KMS-11 (cell line): ENCODE results near the gene SSPN.

Source experiments
- H2AFZ ChIP-seq: fragments of 200-600 bp; sonication (generic); 2 replicates; pipeline ENCODE4 v1.6.1; 2016; ENCODE audit warnings: antibody characterized with exemption, mixed run types, low read depth
- H3K27ac ChIP-seq: fragments of 200-600 bp; sonication (generic); 2 replicates; pipeline ENCODE4 v1.6.1; 2016; ENCODE audit warnings: mild to moderate bottlenecking, mixed run types
- H3K27me3 ChIP-seq: fragments of 200-600 bp; sonication (generic); 2 replicates; pipeline ENCODE4 v1.6.1; 2017; ENCODE audit warnings: mild to moderate bottlenecking, low read depth, mixed run types, moderate library complexity; ENCODE audit not compliant: insufficient read depth
- H3K36me3 ChIP-seq: fragments of 200-600 bp; sonication (generic); 2 replicates; pipeline ENCODE4 v1.6.1; 2017; ENCODE audit warnings: mild to moderate bottlenecking, mixed run types; ENCODE audit not compliant: insufficient read depth
- H3K4me1 ChIP-seq: fragments of 200-600 bp; sonication (generic); 2 replicates; pipeline ENCODE4 v1.6.1; 2016; ENCODE audit warnings: mild to moderate bottlenecking, low read depth, mixed run types; ENCODE audit not compliant: poor library complexity, severe bottlenecking
- H3K4me2 ChIP-seq: fragments of 200-600 bp; sonication (generic); 2 replicates; pipeline ENCODE4 v1.7.0; 2016; ENCODE audit warnings: mild to moderate bottlenecking, mixed run types
- H3K4me3 ChIP-seq: fragments of 200-600 bp; sonication (generic); IDR thresholded peaks from 2 replicates; pipeline ENCODE4 v1.6.1; 2017; ENCODE audit warnings: low read depth, low read length, mixed read lengths; ENCODE audit not compliant: insufficient read depth
- H3K79me2 ChIP-seq: fragments of 200-600 bp; sonication (generic); 2 replicates; pipeline ENCODE4 v1.6.1; 2016; ENCODE audit warnings: low read depth, mixed run types; ENCODE audit not compliant: insufficient read depth
- H3K9ac ChIP-seq: fragments of 200-600 bp; sonication (generic); 2 replicates; pipeline ENCODE4 v1.6.1; 2016; ENCODE audit warnings: mild to moderate bottlenecking, mixed run types
- H4K20me1 ChIP-seq: fragments of 200-600 bp; sonication (generic); 2 replicates; pipeline ENCODE4 v1.6.1; 2016; ENCODE audit warnings: mild to moderate bottlenecking, mixed run types; ENCODE audit not compliant: insufficient read depth
- TF ChIP-seq, protein P1 (sequence below): fragments of 200-600 bp; sonication (generic); conservative IDR thresholded peaks from 2 replicates; pipeline ENCODE4 v1.6.1; 2017; ENCODE audit warnings: low read depth, mild to moderate bottlenecking, antibody characterized with exemption, low read length, moderate library complexity, mixed read lengths

SSPN gene

DNA sequence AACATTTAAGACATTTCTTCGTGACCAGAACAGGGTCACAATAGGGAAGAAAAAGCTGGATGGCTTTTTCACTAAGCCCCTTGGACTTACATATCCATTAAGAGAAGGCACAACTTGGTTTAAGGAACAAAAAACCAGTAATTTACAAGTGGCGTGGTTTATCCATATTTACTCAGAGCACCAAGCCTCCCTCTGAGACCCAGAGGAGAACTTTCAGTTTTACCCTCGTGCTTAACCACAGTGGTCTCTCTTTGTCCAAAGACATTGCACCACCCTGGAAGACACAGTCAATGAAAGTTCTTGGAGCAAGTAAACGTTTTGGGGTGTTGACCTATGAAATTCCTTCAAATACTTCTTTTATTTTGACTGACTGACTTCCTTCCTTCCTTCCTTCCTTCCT, 52.5 kb downstream of the SSPN start:
- H3K27me3 ChIP-seq: no peaks in the 10 kb centered on the region
- no peaks in the 10 kb centered on the region for H4K20me1 ChIP-seq
- peaks cover 32% of the 10 kb centered on the region for H3K4me1 ChIP-seq
- H3K27ac ChIP-seq: no peak overlapping the region
- no peak overlapping the region for H3K4me3 ChIP-seq
- no peaks in the 10 kb centered on the region for H3K36me3 ChIP-seq
- H3K4me2 ChIP-seq: no peak overlapping the region; the same call in 1 of the 2 replicates
- TF ChIP-seq, protein P1, sequence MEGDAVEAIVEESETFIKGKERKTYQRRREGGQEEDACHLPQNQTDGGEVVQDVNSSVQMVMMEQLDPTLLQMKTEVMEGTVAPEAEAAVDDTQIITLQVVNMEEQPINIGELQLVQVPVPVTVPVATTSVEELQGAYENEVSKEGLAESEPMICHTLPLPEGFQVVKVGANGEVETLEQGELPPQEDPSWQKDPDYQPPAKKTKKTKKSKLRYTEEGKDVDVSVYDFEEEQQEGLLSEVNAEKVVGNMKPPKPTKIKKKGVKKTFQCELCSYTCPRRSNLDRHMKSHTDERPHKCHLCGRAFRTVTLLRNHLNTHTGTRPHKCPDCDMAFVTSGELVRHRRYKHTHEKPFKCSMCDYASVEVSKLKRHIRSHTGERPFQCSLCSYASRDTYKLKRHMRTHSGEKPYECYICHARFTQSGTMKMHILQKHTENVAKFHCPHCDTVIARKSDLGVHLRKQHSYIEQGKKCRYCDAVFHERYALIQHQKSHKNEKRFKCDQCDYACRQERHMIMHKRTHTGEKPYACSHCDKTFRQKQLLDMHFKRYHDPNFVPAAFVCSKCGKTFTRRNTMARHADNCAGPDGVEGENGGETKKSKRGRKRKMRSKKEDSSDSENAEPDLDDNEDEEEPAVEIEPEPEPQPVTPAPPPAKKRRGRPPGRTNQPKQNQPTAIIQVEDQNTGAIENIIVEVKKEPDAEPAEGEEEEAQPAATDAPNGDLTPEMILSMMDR: no peak
- no peaks in the 10 kb centered on the region for H3K79me2 ChIP-seq
- H3K9ac ChIP-seq: no peak overlapping the region
- no peak overlapping the region for H2AFZ ChIP-seq

DNA sequence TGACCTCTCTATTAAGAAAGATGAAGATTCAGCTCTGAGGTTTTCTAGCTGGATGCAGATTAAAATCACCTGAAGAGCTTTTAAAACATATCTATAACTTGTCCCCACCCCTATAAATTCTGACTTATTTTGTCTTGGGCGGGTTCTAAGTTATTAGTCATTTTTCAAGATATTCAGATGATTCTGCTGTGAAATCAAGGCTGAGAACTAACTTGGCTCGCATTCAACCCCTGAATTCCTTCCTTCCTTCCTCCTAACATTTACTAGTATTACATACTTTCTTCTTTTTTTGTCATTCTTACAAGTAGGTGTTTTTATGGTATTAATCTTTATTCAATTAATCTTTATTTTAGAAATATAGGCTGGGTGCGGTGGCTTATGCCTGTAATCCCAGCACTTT, 55.4 kb downstream of the SSPN start:
- Histone ChIP-seq H3K36me3 (no peaks in the 10 kb centered on the region), H2AFZ (no peak overlapping the region), H3K27me3 (no peaks in the 10 kb centered on the region)

DNA sequence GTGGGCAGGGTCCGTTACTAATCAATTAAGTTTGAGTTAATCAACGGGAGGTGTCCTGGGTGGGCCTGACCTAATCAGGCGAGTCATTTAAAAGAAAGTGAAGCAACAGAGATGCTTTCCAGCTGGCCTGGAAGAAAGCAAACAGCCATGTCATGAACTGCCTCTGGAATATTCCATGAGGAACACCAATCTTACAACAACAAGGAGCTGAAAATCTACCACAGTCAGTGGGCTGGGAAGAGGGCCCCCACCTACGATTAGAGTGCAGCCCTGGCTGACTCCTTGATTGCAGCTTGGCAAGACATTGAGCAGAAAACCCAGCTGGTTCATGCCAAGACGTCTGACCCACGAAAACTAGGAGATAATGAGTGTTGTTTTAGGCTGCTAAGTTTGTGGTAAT, 56.2 kb downstream of the SSPN start:
- peaks cover 14% of the 10 kb centered on the region for H3K4me1 ChIP-seq
- H3K79me2 ChIP-seq: no peaks in the 10 kb centered on the region
- no peak overlapping the region for H3K9ac ChIP-seq
- no peak overlapping the region for H3K4me2 ChIP-seq
- H3K27me3 ChIP-seq: no peaks in the 10 kb centered on the region
- no peaks in the 10 kb centered on the region for H3K36me3 ChIP-seq
- no peaks in the 10 kb centered on the region for H4K20me1 ChIP-seq
- no peak overlapping the region for H3K27ac ChIP-seq
- TF ChIP-seq, protein P1: no peak
- H3K4me3 ChIP-seq: no peak overlapping the region
- no peak overlapping the region for H2AFZ ChIP-seq

More for the DNA sequence above, 55.4 kb downstream of the SSPN start:
- Histone ChIP-seq H3K4me1 (peaks cover 20% of the 10 kb centered on the region), H4K20me1 (no peaks in the 10 kb centered on the region), H3K4me3 (no peak overlapping the region), H3K9ac (no peak overlapping the region), H3K4me2 (no peak overlapping the region), H3K79me2 (no peaks in the 10 kb centered on the region), H3K27ac (no peak overlapping the region)
- TF ChIP-seq, protein P1: no peak

DNA sequence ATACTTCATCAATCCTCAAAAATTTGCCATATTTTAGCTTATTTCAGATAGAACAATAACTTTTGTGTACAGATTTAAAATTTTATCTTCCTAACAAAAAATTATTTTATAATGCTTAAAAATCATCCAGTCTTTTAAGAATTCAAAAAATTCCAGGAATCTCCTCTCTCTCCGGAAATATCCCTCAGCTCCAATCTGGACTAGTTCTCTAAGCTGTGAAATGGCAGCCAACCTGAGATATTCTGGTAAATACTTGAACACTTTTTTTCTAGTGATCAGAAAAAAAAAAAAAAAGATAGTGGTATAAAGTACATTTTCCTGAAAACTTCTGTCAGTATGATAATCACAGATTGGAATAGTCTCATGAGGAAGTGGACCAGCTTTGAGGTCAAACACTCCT, 57.6 kb downstream of the SSPN start:
- Histone ChIP-seq H3K36me3 (no peaks in the 10 kb centered on the region), H3K4me3 (no peak overlapping the region), H3K9ac (no peak overlapping the region), H3K27me3 (no peaks in the 10 kb centered on the region), H3K27ac (no peak overlapping the region), H2AFZ (no peak overlapping the region), H3K4me1 (peaks cover 5% of the 10 kb centered on the region), H3K4me2 (no peak overlapping the region), H3K79me2 (no peaks in the 10 kb centered on the region), H4K20me1 (no peaks in the 10 kb centered on the region)
- TF ChIP-seq, protein P1: no peak
